Sigmoid colon (tissue), 7 donors: ENCODE results near the gene USP12. TPM values are rescaled to one million over a fixed set of nuclear protein-coding genes. Genes with fewer than 3 reads are reported as not detected.

Experiments
- DNase-seq: peaks from one replicate; pipeline ENCODE4 v3.0.0-alpha.2; 2019
- H3K27ac ChIP-seq, 4 donors: fragments of 200-600 bp; sonication (generic); one replicate each; pipeline ENCODE4 v1.5.1; 2016 to 2019; ENCODE audit warnings: mild to moderate bottlenecking in 1 of 4
- H3K27me3 ChIP-seq, 3 donors: fragments of 200-600 bp; sonication (generic); one replicate each; pipeline ENCODE4 v1.5.1; 2019; ENCODE audit warnings: mild to moderate bottlenecking in 1 of 3
- H3K36me3 ChIP-seq, 4 donors: fragments of 200-600 bp; sonication (generic); one replicate each; pipeline ENCODE4 v1.5.1; 2016 to 2019
- H3K4me1 ChIP-seq, 4 donors: fragments of 200-600 bp; sonication (generic); one replicate each; pipeline ENCODE4 v1.5.1; 2017 to 2019
- H3K4me3 ChIP-seq, 4 donors: fragments of 200-600 bp; sonication (generic); one replicate each; pipeline ENCODE4 v1.5.1; 2017 to 2019; ENCODE audit warnings: mild to moderate bottlenecking in 2 of 4, moderate library complexity in 1 of 4
- H3K9me3 ChIP-seq, 4 donors: fragments of 200-600 bp in 3 of 4; sonication (generic) in 3 of 4; one replicate each; pipeline versions ENCODE4 v1.5.1 to v1.6.1; 2013 to 2019
- EP300 ChIP-seq, 4 donors: sonication (generic); formaldehyde crosslinking; IDR thresholded peaks; one replicate each; pipeline ENCODE4 v1.6.1; 2017; ENCODE audit warnings: antibody characterized with exemption in 4 of 4
- POLR2A ChIP-seq, 2 donors: fragments of 450-650 bp; IDR thresholded peaks; one replicate each; pipeline ENCODE4 v1.6.1; 2016; ENCODE audit warnings: antibody characterized with exemption in 2 of 2, mild to moderate bottlenecking in 2 of 2, moderate library complexity in 2 of 2
- POLR2AphosphoS5 ChIP-seq, 4 donors: sonication (generic); formaldehyde crosslinking; IDR thresholded peaks; one replicate each; pipeline ENCODE4 v1.6.1; 2017; ENCODE audit warnings: antibody characterized with exemption in 4 of 4
- WGBS, 2 donors: extraction: QIAGEN DNeasy Blood & Tissue Kit; methylation state at CpG; one replicate each; pipeline ENCODE4 v1.1.7; 2013; 5-methylcytosine and 5-hydroxymethylcytosine counted together
- intact Hi-C: fragments of 100-400 bp; cut with DNase I; formaldehyde crosslinking; loops from one replicate; pipeline ENCODE4 v1.15.1; 2023
- polyA plus RNA-seq, 3 donors: library from polyadenylated mRNA; stranded (reverse); fragments of 200-250 nt; gene quantifications; one replicate each; pipeline ENCODE4 v1.2.3, GENCODE V29; 2013
- total RNA-seq, 4 donors: library from RNA; depleted of rRNA; stranded (reverse); fragments of >200 nt; gene quantifications; one replicate each; pipeline ENCODE4 v1.1.0, GENCODE V29; 2016
- TF ChIP-seq, protein P1 (sequence below), 4 experiments: fragments of 450-650 bp in 3 of 4; fragments of 200-600 bp in 1 of 4; IDR thresholded peaks; one replicate each; pipeline ENCODE4 v1.5.1; 2016 to 2019; ENCODE audit warnings: antibody characterized with exemption in 4 of 4, mild to moderate bottlenecking in 3 of 4, moderate library complexity in 2 of 4
- donor health status: healthy with polysubstance abuse.
- donor health status: Bipolar disorder and iron deficiency.
- donor health status: healthy.

USP12 gene
- total and polyA plus RNA-seq, 7 donors = 20.3 to 91.3 (median 69.5) TPM

GRCh38 chr13:27135023-27135422 lies 36.6 kb downstream of the USP12 start:
- DNase-seq = no peak
- Histone ChIP-seq H3K36me3 (no peaks in the 10 kb centered on the region), H3K27me3 (no peaks in the 10 kb centered on the region), H3K27ac (no peak overlapping the region), H3K4me3 (no peak overlapping the region), H3K9me3 (peaks cover 0 to 2% (median 0%) of the 10 kb centered on the region in 4 donors), H3K4me1 (peaks cover 0 to 99% (median 83%) of the 10 kb centered on the region in 4 donors)
- intact Hi-C loops = no loop called here
- TF ChIP-seq POLR2AphosphoS5 (IDR thresholded peaks at IDR 0.05) (no peak), POLR2A (IDR thresholded peaks at IDR 0.05) (no peak), EP300 (IDR thresholded peaks at IDR 0.05) (no peak)
- TF ChIP-seq, protein P1, sequence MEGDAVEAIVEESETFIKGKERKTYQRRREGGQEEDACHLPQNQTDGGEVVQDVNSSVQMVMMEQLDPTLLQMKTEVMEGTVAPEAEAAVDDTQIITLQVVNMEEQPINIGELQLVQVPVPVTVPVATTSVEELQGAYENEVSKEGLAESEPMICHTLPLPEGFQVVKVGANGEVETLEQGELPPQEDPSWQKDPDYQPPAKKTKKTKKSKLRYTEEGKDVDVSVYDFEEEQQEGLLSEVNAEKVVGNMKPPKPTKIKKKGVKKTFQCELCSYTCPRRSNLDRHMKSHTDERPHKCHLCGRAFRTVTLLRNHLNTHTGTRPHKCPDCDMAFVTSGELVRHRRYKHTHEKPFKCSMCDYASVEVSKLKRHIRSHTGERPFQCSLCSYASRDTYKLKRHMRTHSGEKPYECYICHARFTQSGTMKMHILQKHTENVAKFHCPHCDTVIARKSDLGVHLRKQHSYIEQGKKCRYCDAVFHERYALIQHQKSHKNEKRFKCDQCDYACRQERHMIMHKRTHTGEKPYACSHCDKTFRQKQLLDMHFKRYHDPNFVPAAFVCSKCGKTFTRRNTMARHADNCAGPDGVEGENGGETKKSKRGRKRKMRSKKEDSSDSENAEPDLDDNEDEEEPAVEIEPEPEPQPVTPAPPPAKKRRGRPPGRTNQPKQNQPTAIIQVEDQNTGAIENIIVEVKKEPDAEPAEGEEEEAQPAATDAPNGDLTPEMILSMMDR (IDR thresholded peaks at IDR 0.05) = no peak
- WGBS, 2 donors = 65 to 76% methylated on average over 5 of the region's 5 CpGs

DNA sequence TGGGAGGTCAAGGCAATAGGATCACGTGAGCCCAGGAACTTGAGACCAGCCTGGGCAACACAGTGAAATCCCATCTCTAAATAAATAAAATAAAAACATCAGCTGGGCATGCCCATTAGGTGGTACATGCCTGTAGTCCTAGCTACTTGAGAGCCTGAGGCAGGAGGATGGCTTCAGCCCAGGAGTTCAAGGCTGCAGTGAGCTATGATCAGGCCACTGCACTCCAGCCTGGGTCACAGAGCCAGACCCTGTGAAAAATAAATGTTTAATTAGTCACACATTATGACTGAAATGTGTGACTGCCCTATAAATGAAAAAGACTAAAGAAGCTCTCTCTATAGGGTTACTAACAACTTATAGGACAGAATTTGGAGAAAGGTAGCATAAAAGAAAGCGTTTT lies 37.7 kb downstream of the USP12 start:
- 93% methylated on average over 2 of the region's 2 CpGs for WGBS, 2 donors
- Histone ChIP-seq H3K27me3 (no peaks in the 10 kb centered on the region), H3K4me1 (peaks cover 0 to 99% (median 88%) of the 10 kb centered on the region in 4 donors), H3K4me3 (no peak overlapping the region), H3K9me3 (peaks cover 0 to 4% (median 0%) of the 10 kb centered on the region in 4 donors), H3K27ac (no peak overlapping the region), H3K36me3 (no peaks in the 10 kb centered on the region)
- intact Hi-C loops = no loop called here
- DNase-seq = no peak
- TF ChIP-seq POLR2A (IDR thresholded peaks at IDR 0.05) (no peak), EP300 (IDR thresholded peaks at IDR 0.05) (no peak), POLR2AphosphoS5 (IDR thresholded peaks at IDR 0.05) (no peak)
- TF ChIP-seq, protein P1 (IDR thresholded peaks at IDR 0.05) = no peak

GRCh38 chr13:27132538-27132937 lies 39.1 kb downstream of the USP12 start:
- H3K27me3 ChIP-seq = no peaks in the 10 kb centered on the region
- peaks cover 0 to 99% (median 87%) of the 10 kb centered on the region in 4 donors for H3K4me1 ChIP-seq
- H3K36me3 ChIP-seq = no peaks in the 10 kb centered on the region
- WGBS, 2 donors = 78 to 87% methylated on average over 5 of the region's 5 CpGs
- DNase-seq = no peak
- no peak overlapping the region for H3K4me3 ChIP-seq
- TF ChIP-seq POLR2A (IDR thresholded peaks at IDR 0.05) (no peak), EP300 (IDR thresholded peaks at IDR 0.05) (no peak), POLR2AphosphoS5 (IDR thresholded peaks at IDR 0.05) (no peak)
- TF ChIP-seq, protein P1 (IDR thresholded peaks at IDR 0.05) = no peak
- H3K27ac ChIP-seq = peak overlapping the region in 1 of 4 donors; percentile 19
- peaks cover 0 to 4% (median 0%) of the 10 kb centered on the region in 4 donors for H3K9me3 ChIP-seq
- intact Hi-C loops = no loop called here

GRCh38 chr13:27131906-27132305 lies 39.7 kb downstream of the USP12 start:
- no peak for TF ChIP-seq POLR2A (IDR thresholded peaks at IDR 0.05)
- TF ChIP-seq, protein P1 (IDR thresholded peaks at IDR 0.05) = no peak
- TF ChIP-seq EP300 (IDR thresholded peaks at IDR 0.05) = no peak
- no peak for TF ChIP-seq POLR2AphosphoS5 (IDR thresholded peaks at IDR 0.05)
- peaks cover 0 to 99% (median 88%) of the 10 kb centered on the region in 4 donors for H3K4me1 ChIP-seq
- no peaks in the 10 kb centered on the region for H3K36me3 ChIP-seq
- no peak overlapping the region for H3K4me3 ChIP-seq
- intact Hi-C loops = no loop called here
- H3K27me3 ChIP-seq = no peaks in the 10 kb centered on the region
- WGBS, 2 donors = 85 to 92% methylated on average over 3 of the region's 3 CpGs
- peaks cover 0 to 4% (median 0%) of the 10 kb centered on the region in 4 donors for H3K9me3 ChIP-seq
- DNase-seq = no peak
- no peak overlapping the region for H3K27ac ChIP-seq
